HG02759 (cell line): ENCODE measurements around the gene SPRYD4.
"Not testable (repeated sequence)": the region's sequence is repeated elsewhere in the genome, so short reads cannot be mapped to it uniquely, and the experiment has no call there.

Source experiments
- ATAC-seq: cut with Tn5 transposase; IDR thresholded peaks from one replicate; pipeline ENCODE4 v1.9.1; 2021; ENCODE audit warnings: mild to moderate bottlenecking, moderate library complexity; ENCODE audit not compliant: unreplicated experiment

SPRYD4 gene

GRCh38 chr12:56476143-56476542 is 7.8 kb downstream of the SPRYD4 start:
- ATAC-seq: no peak

- ATAC-seq: no peak
Observed at GRCh38 chr12:56476972-56477432, 8.6 kb downstream of the SPRYD4 start.

GRCh38 chr12:56477521-56478225 is 9.3 kb downstream of the SPRYD4 start:
- no peak for ATAC-seq

GRCh38 chr12:56479625-56480024 is 11.2 kb downstream of the SPRYD4 start:
- no peak for ATAC-seq

GRCh38 chr12:56484566-56484965 is 16.2 kb downstream of the SPRYD4 start:
- no peak for ATAC-seq

- ATAC-seq: no peak
Observed at GRCh38 chr12:56486694-56487093, 18.3 kb downstream of the SPRYD4 start.

GRCh38 chr12:56487448-56488040 is 19.2 kb downstream of the SPRYD4 start:
- peak; percentile 31 for ATAC-seq

GRCh38 chr12:56488041-56488955 is 19.9 kb downstream of the SPRYD4 start, which contains the start of gene GLS2:
GLS2 (minus strand) TSS chr12:56488161; CDS start chr12:56488118, 43 bp downstream.
- peak; percentile 93 for ATAC-seq

GRCh38 chr12:56490360-56490759 is 22.0 kb downstream of the SPRYD4 start:
- ATAC-seq: no peak

GRCh38 chr12:56493409-56494105 is 25.2 kb downstream of the SPRYD4 start:
- ATAC-seq: not testable (repeated sequence)

- not testable (repeated sequence) for ATAC-seq
Observed at GRCh38 chr12:56494106-56494415, 25.7 kb downstream of the SPRYD4 start.

GRCh38 chr12:56494481-56494880 is 26.1 kb downstream of the SPRYD4 start:
- ATAC-seq: not testable (repeated sequence)

- ATAC-seq: not testable (repeated sequence)
Observed at GRCh38 chr12:56496704-56497103, 28.3 kb downstream of the SPRYD4 start.

GRCh38 chr12:56498126-56498902 is 29.9 kb downstream of the SPRYD4 start:
- ATAC-seq: not testable (repeated sequence)

- not testable (repeated sequence) for ATAC-seq
Observed at GRCh38 chr12:56499452-56499851, 31.1 kb downstream of the SPRYD4 start.

- not testable (repeated sequence) for ATAC-seq
Observed at GRCh38 chr12:56499879-56500278, 31.5 kb downstream of the SPRYD4 start.

GRCh38 chr12:56510786-56511185 is 42.4 kb downstream of the SPRYD4 start:
- ATAC-seq: no peak

- ATAC-seq: not testable (repeated sequence)
Observed at GRCh38 chr12:56514014-56514318, 45.6 kb downstream of the SPRYD4 start.

GRCh38 chr12:56517854-56518253 is 49.5 kb downstream of the SPRYD4 start:
- ATAC-seq: no peak

- ATAC-seq: no peak
Observed at GRCh38 chr12:56518570-56518969, 50.2 kb downstream of the SPRYD4 start.
